ENCODE results near the gene PLA2G4E. TPM values are rescaled to one million over a fixed set of nuclear protein-coding genes. Genes with fewer than 3 reads are reported as not detected.

The PLA2G4E gene
- total RNA-seq, 4 donors from 2014 or later, result not detected

DNA sequence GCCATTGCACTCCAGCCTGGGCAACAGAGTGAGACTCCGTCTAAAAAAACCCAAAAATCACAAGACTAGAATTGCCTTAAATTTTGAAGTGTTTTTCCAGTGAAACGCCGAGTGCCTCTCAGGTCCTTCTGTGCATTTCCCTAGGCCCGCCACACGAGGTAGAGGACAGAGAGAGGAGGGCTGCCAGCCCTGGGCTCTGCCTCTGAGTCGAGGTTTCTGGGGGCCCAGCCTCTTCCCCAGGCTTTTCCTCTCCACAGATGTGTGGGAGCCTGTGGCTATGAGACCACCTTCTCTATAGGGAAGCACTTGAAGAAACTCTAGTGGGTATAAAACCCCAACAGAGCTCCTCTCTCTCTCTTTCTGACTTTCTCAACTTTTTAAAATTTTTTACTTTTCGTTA, 37.6 kb downstream of the PLA2G4E start:
- DNase-seq, result peak; percentile 75 to 77
- peaks cover 29 to 40% of the 10 kb centered on the region in 2 donors for H3K4me1 ChIP-seq
- 41 to 43% methylated on average over 7 of the region's 7 CpGs for WGBS, 2 donors
- intact Hi-C loops (cut with DNase I), result no loop called here
- no peaks in the 10 kb centered on the region for H3K36me3 ChIP-seq
- H3K27ac ChIP-seq, result peak overlapping the region; percentile 47 to 90 (median 81)
- H3K9me3 ChIP-seq, result no peaks in the 10 kb centered on the region
- no peaks in the 10 kb centered on the region for H3K27me3 ChIP-seq
- no peak overlapping the region for H3K4me3 ChIP-seq (replicated peaks in 1 of 3)
- TF ChIP-seq POLR2A (IDR thresholded peaks at IDR 0.05), result peak in 1 of 2 donors; percentile 47
- TF ChIP-seq, protein P1, sequence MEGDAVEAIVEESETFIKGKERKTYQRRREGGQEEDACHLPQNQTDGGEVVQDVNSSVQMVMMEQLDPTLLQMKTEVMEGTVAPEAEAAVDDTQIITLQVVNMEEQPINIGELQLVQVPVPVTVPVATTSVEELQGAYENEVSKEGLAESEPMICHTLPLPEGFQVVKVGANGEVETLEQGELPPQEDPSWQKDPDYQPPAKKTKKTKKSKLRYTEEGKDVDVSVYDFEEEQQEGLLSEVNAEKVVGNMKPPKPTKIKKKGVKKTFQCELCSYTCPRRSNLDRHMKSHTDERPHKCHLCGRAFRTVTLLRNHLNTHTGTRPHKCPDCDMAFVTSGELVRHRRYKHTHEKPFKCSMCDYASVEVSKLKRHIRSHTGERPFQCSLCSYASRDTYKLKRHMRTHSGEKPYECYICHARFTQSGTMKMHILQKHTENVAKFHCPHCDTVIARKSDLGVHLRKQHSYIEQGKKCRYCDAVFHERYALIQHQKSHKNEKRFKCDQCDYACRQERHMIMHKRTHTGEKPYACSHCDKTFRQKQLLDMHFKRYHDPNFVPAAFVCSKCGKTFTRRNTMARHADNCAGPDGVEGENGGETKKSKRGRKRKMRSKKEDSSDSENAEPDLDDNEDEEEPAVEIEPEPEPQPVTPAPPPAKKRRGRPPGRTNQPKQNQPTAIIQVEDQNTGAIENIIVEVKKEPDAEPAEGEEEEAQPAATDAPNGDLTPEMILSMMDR (IDR thresholded peaks at IDR 0.05), result peak in 3 of 6 experiments; percentile 26 to 33 (median 29)

DNA sequence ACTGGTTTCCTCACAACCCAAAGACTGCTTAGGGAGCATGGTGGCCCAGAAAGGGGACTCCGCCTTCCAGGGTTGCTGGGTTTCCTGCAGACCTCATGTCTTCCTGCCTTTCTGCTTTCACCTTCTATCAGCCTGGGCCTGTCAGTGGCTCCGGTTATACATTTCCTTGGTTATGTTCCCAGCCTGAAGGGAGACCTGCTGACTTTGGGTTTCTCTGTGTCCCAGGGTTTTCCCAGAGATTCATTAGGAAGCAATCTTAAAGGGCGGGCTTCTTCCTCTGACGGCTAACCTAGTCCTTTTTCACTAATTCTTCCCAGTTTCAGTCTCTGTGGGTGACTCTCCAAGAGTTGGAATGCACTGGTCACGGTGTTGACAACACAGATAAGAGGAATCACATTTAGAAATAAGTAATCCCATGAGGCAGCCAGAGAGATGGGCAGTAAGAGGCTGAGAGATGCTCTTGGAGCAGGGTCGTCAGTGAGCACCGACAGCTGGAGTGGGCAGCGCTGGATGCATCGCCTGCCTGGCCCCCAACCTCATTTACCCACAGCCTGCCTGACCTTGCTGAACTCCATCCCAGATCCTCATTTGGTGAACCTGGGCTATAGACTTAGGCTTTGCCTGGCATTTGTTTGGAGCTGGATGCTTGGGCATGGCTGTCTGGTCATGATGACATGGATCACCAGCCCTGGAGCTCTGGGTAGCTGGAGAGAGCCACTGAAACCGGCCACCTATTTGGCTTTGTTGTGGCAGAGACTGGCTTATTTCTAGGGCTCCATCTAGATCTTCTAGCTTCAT, 38.5 kb downstream of the PLA2G4E start:
- no peak for TF ChIP-seq POLR2A (IDR thresholded peaks at IDR 0.05)
- DNase-seq, result no peak
- H3K36me3 ChIP-seq, result no peaks in the 10 kb centered on the region
- intact Hi-C loops (cut with DNase I), result no loop called here
- peak overlapping the region; percentile 47 to 90 (median 81) for H3K27ac ChIP-seq
- H3K27me3 ChIP-seq, result no peaks in the 10 kb centered on the region
- 89 to 90% methylated on average over 9 to 10 of the region's 10 CpGs for WGBS, 2 donors
- no peak overlapping the region for H3K4me3 ChIP-seq (replicated peaks in 1 of 3)
- H3K9me3 ChIP-seq, result no peaks in the 10 kb centered on the region
- H3K4me1 ChIP-seq, result peaks cover 29 to 40% of the 10 kb centered on the region in 2 donors

- H3K27me3 ChIP-seq, result no peaks in the 10 kb centered on the region
- H3K27ac ChIP-seq, result no peak overlapping the region
- H3K36me3 ChIP-seq, result no peaks in the 10 kb centered on the region
- intact Hi-C loops (cut with DNase I), result no loop called here
- H3K4me1 ChIP-seq, result peaks cover 29 to 40% of the 10 kb centered on the region in 2 donors
- DNase-seq, result no peak
- TF ChIP-seq POLR2A (IDR thresholded peaks at IDR 0.05), result no peak
- TF ChIP-seq, protein P1 (IDR thresholded peaks at IDR 0.05), result no peak
- no peaks in the 10 kb centered on the region for H3K9me3 ChIP-seq
- 90 to 91% methylated on average over 10 of the region's 10 CpGs for WGBS, 2 donors
- H3K4me3 ChIP-seq (replicated peaks in 1 of 3), result no peak overlapping the region
Measured at GRCh38 chr15:41981371-41982132, 39.3 kb downstream of the PLA2G4E start.

- H3K36me3 ChIP-seq, result no peaks in the 10 kb centered on the region
- intact Hi-C loops (cut with DNase I), result no loop called here
- TF ChIP-seq, protein P1 (IDR thresholded peaks at IDR 0.05), result no peak
- TF ChIP-seq POLR2A (IDR thresholded peaks at IDR 0.05), result no peak
- 84 to 87% methylated on average over 7 of the region's 7 CpGs for WGBS, 2 donors
- H3K27ac ChIP-seq, result no peak overlapping the region
- DNase-seq, result no peak
- no peaks in the 10 kb centered on the region for H3K9me3 ChIP-seq
- no peak overlapping the region for H3K4me3 ChIP-seq (replicated peaks in 1 of 3)
- H3K4me1 ChIP-seq, result peaks cover 25 to 34% of the 10 kb centered on the region in 2 donors
- H3K27me3 ChIP-seq, result no peaks in the 10 kb centered on the region
Measured at GRCh38 chr15:41980654-41981323, 40.1 kb downstream of the PLA2G4E start.

DNA sequence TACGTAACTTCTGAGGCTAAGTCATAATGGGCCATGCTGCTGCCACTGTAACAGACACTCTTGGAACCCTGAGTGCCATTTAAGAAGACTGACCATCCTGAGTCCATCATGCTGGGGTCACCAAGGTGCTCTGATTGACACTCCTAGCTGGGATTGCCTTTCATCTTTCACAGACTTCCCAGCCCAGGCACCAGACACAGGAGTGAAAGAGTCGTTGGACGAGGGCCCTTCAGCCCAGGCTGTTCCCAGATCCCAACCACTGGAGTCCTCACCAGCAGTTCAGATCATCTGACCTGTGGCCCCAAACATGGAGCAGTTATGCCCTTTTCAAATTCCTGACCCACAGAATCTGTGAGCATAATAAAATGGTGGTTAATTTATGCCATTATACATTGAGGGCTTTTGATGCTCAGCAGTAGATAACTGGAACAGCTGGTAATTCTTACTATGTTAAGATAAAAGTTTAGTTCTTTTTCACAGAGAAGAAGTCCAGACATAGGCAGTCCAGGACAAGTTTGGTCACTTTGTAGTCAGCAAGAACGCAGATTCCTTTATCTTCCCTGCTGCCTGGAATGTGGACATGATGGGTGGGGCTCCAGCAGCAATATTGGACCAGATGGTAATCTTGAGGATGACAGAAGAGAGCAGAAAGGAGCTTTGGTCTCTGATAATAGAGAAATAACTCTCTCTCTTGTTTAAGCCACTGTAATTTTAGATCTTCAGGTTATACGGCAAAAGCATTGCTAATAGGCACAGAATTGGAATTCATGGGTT, 41.2 kb downstream of the PLA2G4E start:
- intact Hi-C loops (cut with DNase I), result no loop called here
- no peak overlapping the region for H3K27ac ChIP-seq
- no peaks in the 10 kb centered on the region for H3K9me3 ChIP-seq
- TF ChIP-seq, protein P1 (IDR thresholded peaks at IDR 0.05), result no peak
- no peak for TF ChIP-seq POLR2A (IDR thresholded peaks at IDR 0.05)
- H3K27me3 ChIP-seq, result no peaks in the 10 kb centered on the region
- no peaks in the 10 kb centered on the region for H3K36me3 ChIP-seq
- WGBS, 2 donors, result 83 to 86% methylated on average over 5 of the region's 5 CpGs
- peaks cover 14 to 23% of the 10 kb centered on the region in 2 donors for H3K4me1 ChIP-seq
- DNase-seq, result no peak
- no peak overlapping the region for H3K4me3 ChIP-seq (replicated peaks in 1 of 3)
